ENCODE results near the gene LDLRAD2.

GRCh38 chr1:21818656-21819055, 6.6 kb downstream of the LDLRAD2 start:
- TF ChIP-seq CTCF (conservative IDR thresholded peaks at IDR 0.05; ENCODE audit: low read depth, low read length) (no peak), EZH2 (IDR thresholded peaks at IDR 0.05; ENCODE audit: borderline replicate concordance, low read depth, low read length, poor library complexity, severe bottlenecking) (no peak)
